ENCODE measurements around the gene PAQR8. TPM values are rescaled to one million over a fixed set of nuclear protein-coding genes. Genes with fewer than 3 reads are reported as not detected.

The PAQR8 gene
- total and polyA plus RNA-seq, 5 donors from 2014 or later = 5.4 to 18.5 (median 13.2) TPM

GRCh38 chr6:52391599-52391998 is 29.6 kb downstream of the PAQR8 start:
- DNase-seq = no peak
- peak overlapping the region; percentile 85 to 98 (median 93) for H3K27ac Mint-ChIP-seq
- H3K4me3 ChIP-seq (ENCODE audit: low read depth, low read length) = peak overlapping the region; percentile 81
- H3K36me3 ChIP-seq (ENCODE audit: control insufficient read depth, insufficient read depth, low read length) = no peaks in the 10 kb centered on the region
- no peaks in the 10 kb centered on the region for H3K36me3 Mint-ChIP-seq
- peak overlapping the region in 3 of 4 donors; percentile 7 to 80 (median 20) for H3K4me3 Mint-ChIP-seq
- peaks cover 77% of the 10 kb centered on the region for H3K4me1 ChIP-seq (ENCODE audit: control insufficient read depth, insufficient read depth, low read length, poor library complexity, severe bottlenecking)
- H3K27me3 ChIP-seq (ENCODE audit: control insufficient read depth, insufficient read depth, low read length) = no peaks in the 10 kb centered on the region
- no peaks in the 10 kb centered on the region for H3K9me3 ChIP-seq (ENCODE audit: control insufficient read depth in 2 of 2, low read length in 2 of 2)
- H3K4me1 Mint-ChIP-seq = peaks cover 30 to 89% (median 74%) of the 10 kb centered on the region in 4 donors
- no peak for ATAC-seq (ENCODE audit: low read depth in 2 of 2)
- H3K27ac ChIP-seq (ENCODE audit: insufficient read depth, low read length, poor library complexity, severe bottlenecking) = peak overlapping the region; percentile 87
- H3K9me3 Mint-ChIP-seq = no peaks in the 10 kb centered on the region
- no peaks in the 10 kb centered on the region for H3K27me3 Mint-ChIP-seq

- Histone ChIP-seq H3K9me3 (ENCODE audit: control insufficient read depth in 2 of 2, low read length in 2 of 2) (no peaks in the 10 kb centered on the region), H3K27ac (ENCODE audit: insufficient read depth, low read length, poor library complexity, severe bottlenecking) (peak overlapping the region; percentile 87), H3K4me3 (ENCODE audit: low read depth, low read length) (no peak overlapping the region), H3K27me3 (ENCODE audit: control insufficient read depth, insufficient read depth, low read length) (no peaks in the 10 kb centered on the region), H3K4me1 (ENCODE audit: control insufficient read depth, insufficient read depth, low read length, poor library complexity, severe bottlenecking) (peaks cover 91% of the 10 kb centered on the region), H3K36me3 (ENCODE audit: control insufficient read depth, insufficient read depth, low read length) (no peaks in the 10 kb centered on the region)
- H3K27me3 Mint-ChIP-seq = peaks cover 5% of the 10 kb centered on the region
- DNase-seq = peak in 1 of 3 donors; percentile 42
- H3K9me3 Mint-ChIP-seq = peaks cover 0 to 2% (median 0%) of the 10 kb centered on the region in 7 donors
- ATAC-seq (ENCODE audit: low read depth in 2 of 2) = peak; percentile 46 to 52
- peaks cover 43 to 97% (median 84%) of the 10 kb centered on the region in 4 donors for H3K4me1 Mint-ChIP-seq
- H3K36me3 Mint-ChIP-seq = no peaks in the 10 kb centered on the region
- peak overlapping the region in 3 of 4 donors; percentile 36 to 69 (median 53) for H3K4me3 Mint-ChIP-seq
- peak overlapping the region; percentile 93 to 95 (median 94) for H3K27ac Mint-ChIP-seq
Measured at GRCh38 chr6:52392944-52393343, 31.0 kb downstream of the PAQR8 start.

DNA sequence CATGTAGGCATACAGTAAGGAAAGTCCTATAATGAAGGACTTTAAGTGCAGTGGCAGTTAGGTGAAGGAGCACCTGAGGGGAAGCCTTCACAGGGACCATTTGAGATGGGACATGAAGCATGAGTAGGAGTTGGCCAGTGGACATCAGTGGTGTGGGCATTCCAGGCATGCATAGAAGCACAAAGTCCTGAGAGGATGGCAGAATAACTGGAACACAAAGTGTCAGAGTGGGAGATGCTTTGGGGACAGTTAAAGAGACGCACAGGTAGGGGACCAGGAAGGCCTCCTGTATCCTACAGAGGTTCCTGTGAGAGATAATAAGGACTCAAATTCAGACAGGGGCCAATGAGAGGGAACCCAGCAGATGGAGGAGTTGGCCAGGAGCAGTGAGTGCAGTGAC is 31.8 kb downstream of the PAQR8 start:
- Mint-ChIP-seq H3K4me3 (peak overlapping the region; percentile 68 to 88 (median 80)), H3K27me3 (peaks cover 5% of the 10 kb centered on the region), H3K27ac (peak overlapping the region; percentile 93 to 95 (median 94)), H3K36me3 (no peaks in the 10 kb centered on the region), H3K9me3 (peaks cover 0 to 2% (median 0%) of the 10 kb centered on the region in 7 donors), H3K4me1 (peaks cover 43 to 98% (median 82%) of the 10 kb centered on the region in 4 donors)
- no peaks in the 10 kb centered on the region for H3K36me3 ChIP-seq (ENCODE audit: control insufficient read depth, insufficient read depth, low read length)
- H3K9me3 ChIP-seq (ENCODE audit: control insufficient read depth in 2 of 2, low read length in 2 of 2) = no peaks in the 10 kb centered on the region
- H3K27ac ChIP-seq (ENCODE audit: insufficient read depth, low read length, poor library complexity, severe bottlenecking) = peak overlapping the region; percentile 87
- no peak for ATAC-seq (ENCODE audit: low read depth in 2 of 2)
- peaks cover 92% of the 10 kb centered on the region for H3K4me1 ChIP-seq (ENCODE audit: control insufficient read depth, insufficient read depth, low read length, poor library complexity, severe bottlenecking)
- no peaks in the 10 kb centered on the region for H3K27me3 ChIP-seq (ENCODE audit: control insufficient read depth, insufficient read depth, low read length)
- peak overlapping the region; percentile 79 for H3K4me3 ChIP-seq (ENCODE audit: low read depth, low read length)
- peak in 1 of 3 donors; percentile 20 for DNase-seq

DNA sequence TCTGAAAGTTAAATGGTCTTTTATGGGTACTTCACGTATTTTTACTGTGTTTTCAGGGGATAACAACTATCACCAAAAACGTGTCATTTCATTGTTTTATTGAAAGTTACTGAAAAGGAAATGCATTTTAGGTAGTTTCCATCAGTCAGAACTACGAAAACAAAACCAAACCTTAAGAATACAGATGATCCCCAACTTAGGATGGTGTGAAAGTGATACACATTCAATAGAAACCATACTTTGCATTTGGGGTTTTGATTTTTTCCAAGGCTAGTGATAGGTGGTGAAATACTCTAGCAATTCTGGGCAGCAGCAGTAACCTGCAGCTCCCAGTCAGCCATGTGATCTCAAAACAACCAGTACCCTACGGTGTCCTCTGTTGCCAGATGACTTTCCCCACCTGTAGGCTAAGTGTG is 32.3 kb downstream of the PAQR8 start:
- DNase-seq (peak in 2 of 3 donors; percentile 46 to 52), ATAC-seq (ENCODE audit: low read depth in 2 of 2) (peak; percentile 28 to 30)
- Mint-ChIP-seq H3K4me1 (peaks cover 47 to 98% (median 81%) of the 10 kb centered on the region in 4 donors), H3K4me3 (peak overlapping the region; percentile 68 to 88 (median 80)), H3K9me3 (peaks cover 0 to 2% (median 0%) of the 10 kb centered on the region in 7 donors), H3K27me3 (peaks cover 5% of the 10 kb centered on the region), H3K36me3 (no peaks in the 10 kb centered on the region), H3K27ac (peak overlapping the region; percentile 93 to 95 (median 94))
- H3K27me3 ChIP-seq (ENCODE audit: control insufficient read depth, insufficient read depth, low read length) = no peaks in the 10 kb centered on the region
- H3K4me1 ChIP-seq (ENCODE audit: control insufficient read depth, insufficient read depth, low read length, poor library complexity, severe bottlenecking) = peaks cover 92% of the 10 kb centered on the region
- no peaks in the 10 kb centered on the region for H3K9me3 ChIP-seq (ENCODE audit: control insufficient read depth in 2 of 2, low read length in 2 of 2)
- no peaks in the 10 kb centered on the region for H3K36me3 ChIP-seq (ENCODE audit: control insufficient read depth, insufficient read depth, low read length)
- peak overlapping the region; percentile 87 for H3K27ac ChIP-seq (ENCODE audit: insufficient read depth, low read length, poor library complexity, severe bottlenecking)
- peak overlapping the region; percentile 79 for H3K4me3 ChIP-seq (ENCODE audit: low read depth, low read length)

- peak overlapping the region; percentile 89 to 93 (median 93) for H3K27ac Mint-ChIP-seq
- H3K9me3 Mint-ChIP-seq = peaks cover 0 to 2% (median 0%) of the 10 kb centered on the region in 7 donors
- H3K4me3 Mint-ChIP-seq = peak overlapping the region in 3 of 4 donors; percentile 41 to 82 (median 55)
- peak overlapping the region; percentile 87 for H3K27ac ChIP-seq (ENCODE audit: insufficient read depth, low read length, poor library complexity, severe bottlenecking)
- H3K27me3 Mint-ChIP-seq = peaks cover 5% of the 10 kb centered on the region
- H3K36me3 Mint-ChIP-seq = no peaks in the 10 kb centered on the region
- ATAC-seq (ENCODE audit: low read depth in 2 of 2) (no peak), DNase-seq (no peak)
- H3K4me1 ChIP-seq (ENCODE audit: control insufficient read depth, insufficient read depth, low read length, poor library complexity, severe bottlenecking) = peaks cover 89% of the 10 kb centered on the region
- peaks cover 37 to 98% (median 80%) of the 10 kb centered on the region in 4 donors for H3K4me1 Mint-ChIP-seq
- H3K36me3 ChIP-seq (ENCODE audit: control insufficient read depth, insufficient read depth, low read length) = no peaks in the 10 kb centered on the region
- no peaks in the 10 kb centered on the region for H3K9me3 ChIP-seq (ENCODE audit: control insufficient read depth in 2 of 2, low read length in 2 of 2)
- H3K27me3 ChIP-seq (ENCODE audit: control insufficient read depth, insufficient read depth, low read length) = no peaks in the 10 kb centered on the region
- H3K4me3 ChIP-seq (ENCODE audit: low read depth, low read length) = peak overlapping the region; percentile 3
Measured at GRCh38 chr6:52395969-52396368, 34.0 kb downstream of the PAQR8 start.

GRCh38 chr6:52399511-52400312 is 37.8 kb downstream of the PAQR8 start:
- Mint-ChIP-seq H3K9me3 (peaks cover 0 to 2% (median 0%) of the 10 kb centered on the region in 7 donors), H3K27ac (peak overlapping the region; percentile 50 to 93 (median 89)), H3K4me1 (peaks cover 28 to 68% (median 50%) of the 10 kb centered on the region in 4 donors), H3K4me3 (peak overlapping the region; percentile 58 to 84 (median 71)), H3K36me3 (peaks cover 17% of the 10 kb centered on the region), H3K27me3 (peaks cover 5% of the 10 kb centered on the region)
- H3K9me3 ChIP-seq (ENCODE audit: control insufficient read depth in 2 of 2, low read length in 2 of 2) = no peaks in the 10 kb centered on the region
- peak overlapping the region; percentile 87 for H3K27ac ChIP-seq (ENCODE audit: insufficient read depth, low read length, poor library complexity, severe bottlenecking)
- DNase-seq (peak in 2 of 3 donors; percentile 49 to 66), ATAC-seq (ENCODE audit: low read depth in 2 of 2) (peak; percentile 38 to 41)
- H3K36me3 ChIP-seq (ENCODE audit: control insufficient read depth, insufficient read depth, low read length) = peaks cover 16% of the 10 kb centered on the region
- peaks cover 52% of the 10 kb centered on the region for H3K4me1 ChIP-seq (ENCODE audit: control insufficient read depth, insufficient read depth, low read length, poor library complexity, severe bottlenecking)
- H3K4me3 ChIP-seq (ENCODE audit: low read depth, low read length) = peak overlapping the region; percentile 29
- no peaks in the 10 kb centered on the region for H3K27me3 ChIP-seq (ENCODE audit: control insufficient read depth, insufficient read depth, low read length)

DNA sequence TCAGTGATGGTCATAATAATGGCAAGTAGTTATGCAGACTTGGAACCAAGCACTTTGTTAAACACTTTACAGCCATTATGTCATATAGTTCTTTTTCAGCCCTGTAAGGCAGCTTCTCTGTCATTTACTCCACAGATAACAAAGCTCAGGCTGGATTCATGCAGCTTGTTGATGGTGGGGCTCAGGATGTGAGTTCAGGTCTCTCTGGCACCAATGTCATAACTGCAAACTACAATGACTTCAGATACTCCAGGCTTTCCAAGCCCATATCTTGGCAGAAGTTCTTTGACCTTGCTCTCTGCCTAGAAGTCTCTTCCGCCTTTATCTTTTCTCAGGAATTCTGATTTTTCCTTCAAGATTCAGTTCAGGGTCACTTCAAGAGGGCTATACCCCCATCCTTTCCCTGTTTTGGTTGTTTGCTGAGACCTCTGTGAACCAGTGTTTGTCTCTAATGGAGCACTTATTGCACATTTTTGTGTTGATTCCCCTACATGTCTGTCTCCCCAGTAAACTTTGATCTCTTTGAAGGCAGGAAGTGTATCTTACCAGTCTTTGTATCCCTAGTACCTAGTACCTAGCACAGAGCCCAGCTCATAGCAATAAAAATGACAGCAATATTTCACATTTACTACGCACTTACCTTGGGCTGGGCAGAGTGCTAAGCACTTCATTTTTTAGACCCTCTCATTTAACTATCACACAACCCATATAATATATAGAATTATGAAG is 38.5 kb downstream of the PAQR8 start:
- Mint-ChIP-seq H3K27me3 (peaks cover 5% of the 10 kb centered on the region), H3K36me3 (peaks cover 20% of the 10 kb centered on the region), H3K27ac (peak overlapping the region in 2 of 3 donors; percentile 89 to 93), H3K4me3 (peak overlapping the region in 3 of 4 donors; percentile 58 to 84 (median 60)), H3K9me3 (peaks cover 0 to 2% (median 0%) of the 10 kb centered on the region in 7 donors), H3K4me1 (peaks cover 28 to 62% (median 48%) of the 10 kb centered on the region in 4 donors)
- Histone ChIP-seq H3K27me3 (ENCODE audit: control insufficient read depth, insufficient read depth, low read length) (no peaks in the 10 kb centered on the region), H3K4me3 (ENCODE audit: low read depth, low read length) (no peak overlapping the region), H3K36me3 (ENCODE audit: control insufficient read depth, insufficient read depth, low read length) (peaks cover 20% of the 10 kb centered on the region), H3K27ac (ENCODE audit: insufficient read depth, low read length, poor library complexity, severe bottlenecking) (peak overlapping the region; percentile 47), H3K9me3 (ENCODE audit: control insufficient read depth in 2 of 2, low read length in 2 of 2) (no peaks in the 10 kb centered on the region), H3K4me1 (ENCODE audit: control insufficient read depth, insufficient read depth, low read length, poor library complexity, severe bottlenecking) (peaks cover 49% of the 10 kb centered on the region)
- DNase-seq (no peak), ATAC-seq (ENCODE audit: low read depth in 2 of 2) (peak in 1 of 2 donors; percentile 36)
